ENCODE data around the gene PPT2. TPM values are rescaled to one million over a fixed set of nuclear protein-coding genes. Genes with fewer than 3 reads are reported as not detected.

Gene PPT2, protein sequence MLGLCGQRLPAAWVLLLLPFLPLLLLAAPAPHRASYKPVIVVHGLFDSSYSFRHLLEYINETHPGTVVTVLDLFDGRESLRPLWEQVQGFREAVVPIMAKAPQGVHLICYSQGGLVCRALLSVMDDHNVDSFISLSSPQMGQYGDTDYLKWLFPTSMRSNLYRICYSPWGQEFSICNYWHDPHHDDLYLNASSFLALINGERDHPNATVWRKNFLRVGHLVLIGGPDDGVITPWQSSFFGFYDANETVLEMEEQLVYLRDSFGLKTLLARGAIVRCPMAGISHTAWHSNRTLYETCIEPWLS
- 15.5 and 19.3 TPM in 2 replicates for total RNA-seq (2014; rRNA removed)
- polyA plus RNA-seq (2012): 8.9 TPM

DNA sequence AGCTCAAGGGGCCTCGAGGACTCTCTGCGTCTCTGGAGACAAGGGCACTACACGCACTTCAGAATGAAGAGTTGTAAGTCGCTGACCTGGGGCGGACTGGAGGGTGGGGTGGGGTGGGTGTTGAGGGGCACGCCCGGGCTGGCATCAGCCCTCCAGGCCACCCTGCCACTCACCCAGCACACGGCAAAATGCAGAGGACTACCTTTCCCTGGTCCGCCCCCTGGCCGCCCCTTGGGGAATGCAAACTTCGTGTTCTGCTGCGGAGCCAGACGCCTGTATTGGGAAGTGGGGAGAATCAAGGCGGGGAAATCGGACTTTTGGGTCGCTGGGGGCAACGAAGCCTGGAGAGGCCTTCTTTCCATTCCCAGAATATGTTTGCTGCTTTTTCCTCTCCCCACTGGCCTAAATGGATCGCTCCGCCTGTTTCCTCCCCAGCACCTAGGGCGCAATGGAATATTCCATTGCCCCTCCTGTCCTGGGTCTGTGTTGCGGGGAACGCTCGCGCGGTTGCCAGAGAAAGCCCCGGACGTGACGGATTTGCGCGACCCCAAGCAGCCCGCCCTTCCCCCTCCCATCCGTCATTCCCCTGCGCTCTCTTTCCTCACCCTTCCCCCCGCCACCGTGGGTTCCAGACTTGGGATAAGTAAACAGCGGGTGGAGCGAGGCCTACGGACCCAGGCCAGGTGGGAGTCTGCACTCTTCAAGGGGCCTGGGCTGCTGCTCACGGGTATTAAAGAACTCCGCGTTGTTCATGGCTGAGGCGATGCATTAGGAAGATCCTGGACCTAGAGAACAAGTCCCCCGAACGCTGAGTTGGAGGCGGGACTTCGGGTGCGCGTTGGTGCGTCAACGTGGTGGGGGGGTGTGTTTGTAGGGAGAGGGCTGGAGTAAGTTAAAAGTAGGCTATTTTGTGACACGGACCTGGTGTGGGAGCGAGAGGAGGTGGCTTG is at the start of gene PPT2:
TSS of gene PPT2 (plus strand) at position 578 of the 950 bp plus-strand sequence. CDS start 454 bp downstream, outside the sequence.
- peak; percentile 89 for DNase-seq (ENCODE audit: low read depth)

DNA sequence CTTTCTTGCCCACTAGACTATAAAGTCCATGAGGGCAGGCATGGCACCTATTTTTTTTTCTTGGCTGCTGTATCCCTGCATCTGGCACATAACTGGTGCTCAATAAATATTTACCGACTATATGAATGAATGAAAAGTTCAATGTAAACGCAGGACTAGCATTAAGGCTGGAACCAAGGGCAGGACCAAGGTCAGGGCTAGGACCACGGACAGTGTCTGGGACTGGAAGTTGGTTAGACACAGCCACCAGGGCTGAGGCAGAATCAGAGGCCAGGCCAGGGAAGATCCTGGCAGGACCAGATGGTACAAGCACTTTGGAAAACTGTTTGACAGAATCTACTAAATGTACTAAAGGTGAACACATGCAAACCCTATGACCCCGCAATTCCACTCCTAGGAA is 48.5 kb upstream of the PPT2 start:
- no peak for DNase-seq (ENCODE audit: low read depth)

DNA sequence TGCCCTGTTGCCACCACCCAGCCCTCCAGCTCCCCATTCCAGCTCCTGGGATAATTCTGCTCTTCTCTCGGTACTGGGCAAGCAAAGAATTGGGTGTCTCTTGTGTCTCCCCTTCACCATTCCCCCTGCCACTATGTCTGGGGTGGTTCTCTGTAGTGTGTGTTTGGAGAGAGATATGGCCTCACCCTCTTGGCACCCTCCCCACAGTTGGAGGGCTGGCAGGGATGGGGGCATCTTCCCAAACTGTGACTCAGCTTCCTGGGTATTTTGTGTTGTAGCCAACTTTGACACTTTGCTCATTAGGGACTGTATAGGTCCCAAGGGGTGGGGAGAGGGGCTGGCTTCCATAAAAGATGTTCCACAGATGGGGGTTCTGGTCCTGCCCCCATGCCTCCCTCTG is 46.5 kb upstream of the PPT2 start:
- peak; percentile 32 for DNase-seq (ENCODE audit: low read depth)

DNA sequence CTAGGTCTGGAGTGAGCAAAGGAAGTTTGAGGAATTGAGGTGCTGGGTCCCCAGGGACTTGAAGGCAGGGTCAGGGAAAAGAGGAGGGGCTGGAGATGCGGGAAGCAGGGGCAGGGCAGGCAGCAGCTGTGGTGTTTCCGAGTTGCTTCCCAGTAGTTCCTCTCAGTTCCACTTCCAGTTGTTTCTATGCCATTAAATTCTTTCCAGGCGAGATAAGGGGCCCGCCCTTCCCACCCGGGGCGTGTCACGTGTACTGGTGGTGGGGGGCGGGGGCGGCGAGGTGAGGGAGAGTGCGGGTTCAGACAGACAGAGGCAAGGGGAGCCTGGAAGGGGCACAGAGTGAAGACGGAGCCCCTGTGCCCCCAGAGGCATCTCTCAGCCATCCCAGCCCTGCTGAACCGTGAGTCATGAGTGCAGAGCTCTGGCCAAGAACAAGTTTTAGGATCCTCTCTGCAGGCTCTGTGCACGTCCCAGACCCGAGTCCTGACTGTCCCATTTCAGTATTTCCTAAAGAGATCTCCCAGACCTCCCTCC is 45.8 kb upstream of the PPT2 start:
- peak; percentile 53 for DNase-seq (ENCODE audit: low read depth)

DNA sequence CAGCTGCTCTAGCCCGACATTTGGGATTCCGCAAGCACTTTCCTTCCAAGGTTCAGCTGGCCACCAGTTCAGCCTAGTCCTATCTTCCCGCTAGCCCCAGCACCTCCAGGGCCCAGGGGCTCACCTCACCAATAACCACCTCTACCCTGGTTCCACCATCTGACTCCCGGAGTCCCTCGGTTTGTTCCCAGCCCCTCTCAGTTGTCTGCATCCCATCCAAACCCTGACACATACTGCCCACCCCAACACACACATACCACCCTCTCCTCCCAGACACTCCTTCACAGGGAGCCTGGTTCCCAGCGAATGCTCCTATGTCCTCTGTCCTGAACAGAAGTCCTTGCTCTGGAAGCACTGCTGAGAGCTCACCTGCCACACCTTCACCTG is 45.2 kb upstream of the PPT2 start:
- no peak for DNase-seq (ENCODE audit: low read depth)

DNA sequence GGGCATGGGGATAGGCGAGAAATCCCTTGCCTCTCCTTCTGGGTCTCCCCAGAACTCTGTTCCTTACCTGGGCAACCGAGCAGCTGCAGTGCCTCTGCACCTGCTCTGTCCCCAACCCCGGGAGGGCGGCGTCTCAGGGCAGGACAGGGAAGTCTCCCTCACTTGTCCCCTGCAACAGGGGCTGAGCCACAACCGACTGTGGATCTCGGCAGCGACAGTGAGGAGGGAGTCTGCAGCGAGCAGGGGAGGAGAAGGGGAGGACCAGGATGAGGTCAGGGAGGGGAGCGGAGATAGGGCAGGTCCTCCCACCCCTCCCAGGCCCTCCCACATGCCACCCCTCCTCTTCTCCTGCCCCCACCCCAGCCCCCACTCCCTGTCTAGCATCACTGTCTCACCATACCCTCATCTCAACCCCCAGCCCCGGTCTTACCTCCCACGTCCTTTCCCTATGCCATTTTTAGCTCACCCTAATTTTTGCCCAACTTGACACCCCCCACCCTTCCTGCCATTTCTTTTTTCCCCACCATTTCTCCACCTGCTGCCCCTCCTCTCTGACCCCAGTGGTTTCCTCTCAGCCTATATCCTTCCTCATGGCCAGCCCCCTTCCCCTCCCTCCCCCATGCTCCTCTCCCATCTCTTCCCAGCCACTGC is 44.7 kb upstream of the PPT2 start, which contains the start of gene TNXB:
TSS of gene TNXB (minus strand) at position 225 of the 651 bp plus-strand sequence. CDS start 11,140 bp downstream, outside the sequence.
- no peak for DNase-seq (ENCODE audit: low read depth)

DNA sequence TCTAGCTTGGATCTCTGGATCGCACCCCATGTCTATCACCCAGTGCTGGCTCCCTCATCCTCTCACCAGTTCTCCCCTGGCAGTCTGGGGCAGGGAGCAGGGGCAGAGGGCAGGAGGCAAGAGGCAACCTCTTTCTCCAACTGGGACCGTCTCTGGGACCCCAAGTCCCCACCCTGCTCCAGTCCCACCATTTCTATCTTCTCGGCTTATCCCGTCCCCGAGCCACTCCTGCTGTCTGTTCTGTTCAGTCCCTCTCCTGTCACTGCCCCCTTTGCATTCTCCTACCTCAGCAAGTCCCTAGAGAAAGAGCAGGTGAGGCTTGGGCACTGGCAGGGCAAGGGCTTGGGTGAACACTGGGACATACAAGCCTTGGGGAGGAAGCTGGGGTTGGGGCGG is 44.2 kb upstream of the PPT2 start:
- no peak for DNase-seq (ENCODE audit: low read depth)

DNA sequence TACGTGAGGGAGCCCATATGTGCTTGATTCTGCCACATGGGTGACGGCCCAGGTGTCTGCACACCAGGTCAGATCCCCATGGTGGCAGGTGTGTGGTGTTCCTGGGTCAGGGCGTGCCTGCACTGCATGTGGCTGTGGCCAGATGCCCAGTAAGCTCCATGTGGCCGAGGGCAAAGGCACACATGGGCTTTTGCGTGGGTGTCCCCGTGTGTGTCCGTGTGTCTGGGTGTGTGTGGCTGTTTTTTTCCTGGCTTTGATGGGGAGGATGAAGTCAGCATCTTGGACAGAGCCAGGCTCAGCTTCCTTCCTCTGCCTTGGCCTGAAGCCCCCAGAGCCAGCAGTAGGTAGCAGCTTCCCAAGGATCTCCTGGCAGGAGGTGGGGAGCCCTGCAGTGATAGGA is 43.3 kb upstream of the PPT2 start:
- DNase-seq (ENCODE audit: low read depth): no peak

DNA sequence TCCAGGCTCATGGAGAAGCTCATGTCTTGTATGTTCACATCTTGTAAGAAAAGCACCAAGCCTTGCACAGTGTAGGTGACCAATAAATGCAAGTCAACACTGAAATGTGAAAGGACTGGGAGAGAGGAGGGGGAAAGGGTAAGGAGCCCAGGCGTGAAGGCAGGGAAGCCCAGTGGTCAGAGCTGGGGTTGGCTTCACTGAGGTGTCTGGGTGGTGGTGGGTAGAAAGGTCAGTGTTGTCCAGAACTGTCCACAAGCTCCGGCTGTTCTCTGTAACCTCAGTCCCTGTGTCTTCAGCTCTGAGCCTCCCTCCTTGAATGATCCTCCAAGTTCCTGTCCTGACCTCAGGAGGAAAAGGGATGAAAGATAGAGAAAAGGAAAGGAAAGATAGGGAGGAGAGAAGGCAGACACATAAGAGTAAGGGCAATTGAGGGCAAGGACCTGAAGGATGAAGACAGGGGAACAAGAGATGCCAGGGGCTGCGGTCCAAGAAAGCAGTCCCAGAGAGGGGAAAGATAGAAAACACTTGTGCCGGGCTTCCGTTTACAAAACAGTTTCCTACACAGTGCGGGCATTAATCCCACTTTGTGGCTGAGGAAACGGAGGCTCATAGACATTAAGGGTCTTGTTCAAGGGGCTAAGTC is 42.4 kb upstream of the PPT2 start:
- no peak for DNase-seq (ENCODE audit: low read depth)

DNA sequence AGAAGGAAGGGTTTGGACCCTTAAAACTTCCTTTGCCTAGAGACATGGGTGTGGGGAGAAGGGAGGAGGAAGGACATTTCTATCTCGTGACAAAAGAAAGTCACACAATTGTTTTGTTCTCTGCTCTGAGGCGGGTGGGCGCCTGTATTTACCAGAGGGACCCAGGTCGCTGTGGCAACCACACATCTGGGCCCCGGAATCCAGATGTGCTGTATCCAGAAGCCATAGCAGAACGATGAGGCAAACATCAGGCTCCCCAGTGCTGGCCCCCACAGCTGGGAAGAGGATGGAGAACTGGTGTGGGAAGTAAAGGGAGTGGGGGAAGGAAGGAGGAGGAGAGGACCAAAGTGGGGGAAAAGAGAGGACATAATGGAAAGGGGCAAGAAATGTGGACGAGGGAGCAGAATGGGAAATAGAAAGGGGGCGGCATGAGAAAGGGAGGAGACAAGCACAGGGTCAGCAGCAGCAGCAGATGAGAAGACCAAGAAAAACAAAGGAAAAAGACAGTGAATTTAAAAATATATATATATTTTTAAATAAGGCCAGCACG is 41.4 kb upstream of the PPT2 start:
- DNase-seq (ENCODE audit: low read depth): no peak

DNA sequence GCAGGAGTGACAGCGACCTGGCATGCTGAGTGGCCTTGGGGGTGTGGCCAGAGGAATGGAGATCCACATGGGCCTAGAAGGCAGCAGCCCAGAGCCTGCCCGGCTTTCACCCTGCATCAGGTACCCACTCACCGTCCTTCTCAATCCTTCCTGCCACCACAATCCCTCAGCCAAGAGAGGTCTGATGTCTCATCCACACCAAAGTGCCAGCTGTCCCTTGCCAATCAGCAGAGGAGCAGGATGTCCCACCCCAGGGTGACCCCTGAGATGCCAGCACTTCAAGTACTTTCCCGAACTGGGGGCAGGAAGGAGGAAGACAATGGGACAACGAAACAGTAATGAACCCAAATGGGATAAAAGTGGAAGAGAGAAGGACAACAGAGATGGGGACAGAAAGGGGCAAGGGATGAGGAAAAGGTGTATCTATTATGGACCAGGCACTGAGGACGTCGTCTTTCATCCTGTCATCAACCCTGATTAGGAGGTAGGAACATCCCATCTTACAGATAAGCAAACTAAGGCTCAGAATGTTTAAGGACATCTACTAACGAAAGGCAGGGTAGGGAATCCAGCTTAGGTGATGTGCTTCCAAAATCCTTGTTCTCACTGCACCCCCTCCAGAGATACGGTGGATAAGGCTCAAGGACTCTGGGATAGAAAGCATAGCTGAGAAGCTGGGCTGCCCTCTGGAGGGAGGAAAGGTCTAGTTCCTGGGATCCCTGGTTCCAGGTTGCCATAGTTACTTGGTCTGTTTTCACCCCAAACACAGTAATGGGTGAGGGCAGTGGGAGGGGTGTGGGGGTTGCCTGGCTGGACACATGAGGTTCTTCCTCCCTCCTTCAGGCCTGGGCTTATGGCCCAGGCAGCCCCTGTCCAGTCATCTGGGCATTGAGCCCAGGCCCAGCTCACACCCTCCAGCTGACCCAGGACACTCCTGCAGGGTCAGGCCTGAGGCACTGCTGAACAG is 40.3 kb upstream of the PPT2 start:
- peak; percentile 98 for DNase-seq (ENCODE audit: low read depth)

DNA sequence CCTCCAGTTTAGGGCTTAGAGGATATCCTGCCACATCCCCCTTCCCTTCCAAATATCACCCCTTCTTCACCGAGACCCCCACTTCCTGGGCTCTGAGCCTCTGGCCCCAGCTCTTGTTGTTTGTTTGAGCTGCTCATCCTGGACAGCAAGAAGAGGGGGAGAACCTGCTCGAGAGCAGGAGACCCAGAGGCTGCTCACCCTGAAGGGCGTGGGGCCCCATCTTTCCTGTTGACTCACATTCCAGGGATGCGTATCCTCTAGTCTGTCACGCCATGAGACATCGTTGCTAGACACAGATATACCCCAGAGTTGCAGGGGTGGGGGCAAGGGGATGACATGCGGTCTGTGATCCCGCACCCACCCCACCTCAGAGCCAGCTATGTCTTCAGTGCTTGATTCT is 39.1 kb upstream of the PPT2 start:
- DNase-seq (ENCODE audit: low read depth): peak; percentile 75

DNA sequence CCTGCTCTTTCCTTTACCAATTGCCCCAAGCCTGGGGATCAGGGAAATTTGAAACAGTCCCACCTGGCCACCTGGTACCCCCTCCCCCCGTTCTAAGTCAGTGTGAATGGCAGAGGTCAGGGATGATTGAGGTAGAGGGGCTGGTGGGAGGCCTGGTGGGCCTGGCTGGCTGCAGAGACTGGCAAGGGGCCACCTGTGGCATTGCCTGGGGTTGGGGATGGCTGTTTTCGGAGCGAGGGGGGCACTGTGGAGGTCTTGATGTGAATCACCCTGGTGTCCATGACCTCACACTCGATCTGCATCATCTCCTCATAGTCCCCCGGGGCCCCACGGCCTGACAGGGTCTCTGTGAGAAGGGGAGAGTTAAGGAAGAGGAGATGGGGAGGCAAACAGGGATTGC is 38.3 kb upstream of the PPT2 start:
- DNase-seq (ENCODE audit: low read depth): no peak

DNA sequence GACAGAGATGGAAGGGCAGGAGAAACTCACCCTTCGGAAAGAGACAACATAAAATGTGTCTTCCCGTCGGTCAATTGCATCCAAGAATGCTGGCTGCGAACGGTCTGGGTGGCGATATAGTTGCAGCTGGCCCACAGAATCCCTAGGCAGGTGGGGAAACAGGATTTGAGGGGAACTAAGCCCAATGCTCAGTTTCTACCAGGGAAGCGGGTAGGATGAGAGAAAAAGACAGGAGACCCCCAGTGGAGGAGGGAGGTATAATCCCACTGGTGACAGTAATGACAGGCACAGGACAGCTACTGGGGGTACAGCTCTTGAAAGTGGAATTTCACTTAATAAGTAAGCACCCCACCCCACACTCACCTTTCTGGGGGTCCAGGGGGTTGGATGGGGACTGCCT is 37.3 kb upstream of the PPT2 start:
- DNase-seq (ENCODE audit: low read depth): no peak

DNA sequence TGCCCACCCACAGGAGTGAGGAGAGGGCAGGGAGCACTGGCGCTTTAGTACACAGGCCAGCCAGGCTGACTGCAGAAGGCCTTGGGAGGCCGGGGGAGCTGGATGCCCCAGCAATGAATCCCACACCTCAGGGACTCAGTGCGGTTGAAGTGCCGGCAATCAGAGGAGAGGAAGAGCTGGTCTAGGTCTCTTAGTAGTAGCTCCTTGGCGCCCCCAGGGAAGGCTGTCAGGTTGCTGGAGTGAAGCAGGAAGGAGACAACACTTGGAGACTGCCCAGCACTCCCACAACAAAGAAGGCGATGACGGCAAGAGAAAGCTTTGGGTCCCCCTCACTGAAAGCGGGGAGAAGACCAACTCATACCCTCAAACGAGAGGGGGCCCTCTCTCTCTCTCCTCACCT is 36.5 kb upstream of the PPT2 start:
- DNase-seq (ENCODE audit: low read depth): no peak

DNA sequence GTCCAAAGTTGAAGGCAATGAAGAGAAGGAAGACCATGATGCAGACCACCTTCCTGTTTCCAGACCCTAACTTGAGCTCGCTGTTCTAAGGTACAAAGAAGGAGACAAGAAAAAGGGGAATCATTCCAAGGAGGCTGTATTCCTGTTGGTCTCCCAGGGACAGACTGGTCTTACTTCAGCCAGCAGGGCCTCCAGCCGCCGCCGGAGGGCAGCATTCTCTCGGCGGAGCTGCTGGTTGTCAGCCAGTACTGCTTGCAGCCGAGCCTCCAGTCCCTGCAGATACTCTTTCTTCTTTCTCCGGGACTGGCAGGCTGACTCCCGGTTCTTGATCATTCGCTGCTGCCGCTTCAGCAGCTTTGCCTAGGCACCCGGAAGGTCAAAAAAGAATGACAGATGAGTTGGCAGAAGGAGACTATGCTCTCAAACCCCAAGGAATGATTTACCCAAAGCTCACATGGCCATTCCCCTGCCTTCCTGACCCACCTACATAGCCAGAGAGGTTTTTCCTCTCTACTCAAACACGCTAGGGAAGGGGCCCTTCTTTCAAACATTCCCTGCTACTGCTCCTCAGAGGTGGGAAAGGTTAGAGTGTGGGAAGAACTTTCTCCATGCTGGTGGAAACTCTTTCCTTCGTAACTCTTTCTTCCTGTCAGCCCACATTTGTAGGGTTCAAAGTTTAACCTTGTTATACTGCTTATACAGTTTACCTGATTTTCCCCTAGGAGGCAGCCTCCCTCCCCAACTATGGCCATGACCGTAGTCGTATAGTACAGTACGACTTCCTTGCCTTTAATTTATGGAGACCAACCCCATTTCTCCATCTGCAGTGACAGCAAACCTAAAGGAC is 34.9 kb upstream of the PPT2 start:
- peak; percentile 67 for DNase-seq (ENCODE audit: low read depth)

DNA sequence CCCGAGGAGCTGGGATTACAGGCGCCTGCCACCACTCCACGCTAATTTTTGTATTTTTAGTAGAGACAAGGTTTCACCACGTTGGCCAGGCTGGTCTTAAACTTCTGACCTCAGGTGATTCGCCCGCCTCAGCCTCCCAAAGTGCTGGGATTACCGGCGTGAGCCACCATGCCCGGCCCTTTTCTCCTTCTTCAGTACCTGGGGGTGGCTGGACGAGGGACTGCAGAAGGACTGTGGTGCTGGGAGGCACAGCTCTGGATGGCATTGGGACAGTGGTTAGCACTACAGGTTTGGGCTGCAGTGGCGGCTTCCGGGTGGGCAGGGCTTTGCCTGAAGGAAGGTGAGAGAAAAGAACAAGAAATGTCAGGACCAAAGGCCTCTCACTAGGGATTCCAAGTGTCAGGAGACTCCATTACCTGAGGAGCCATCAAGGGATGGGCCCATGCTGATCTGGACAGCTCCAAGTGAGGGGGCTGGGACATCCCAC is 33.3 kb upstream of the PPT2 start:
- DNase-seq (ENCODE audit: low read depth): no peak

DNA sequence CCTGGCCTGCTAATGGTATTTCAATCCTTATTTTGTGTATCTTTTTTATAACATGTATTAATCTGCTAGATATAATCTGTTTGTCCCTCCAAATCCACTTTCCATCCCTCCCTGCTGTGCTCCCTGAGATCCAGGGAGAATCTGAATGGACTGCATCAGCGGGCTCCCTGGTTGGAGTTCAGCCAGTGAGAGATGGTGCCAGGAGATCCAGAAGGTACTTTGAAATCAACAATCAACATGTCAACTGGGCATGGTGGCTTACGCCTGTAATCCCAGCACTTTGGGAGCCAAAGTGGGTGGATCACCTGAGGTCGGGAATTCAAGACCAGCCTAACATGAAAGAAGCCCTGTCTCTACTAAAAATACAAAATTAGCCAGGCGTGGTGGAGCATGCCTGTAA is 30.3 kb upstream of the PPT2 start:
- no peak for DNase-seq (ENCODE audit: low read depth)

DNA sequence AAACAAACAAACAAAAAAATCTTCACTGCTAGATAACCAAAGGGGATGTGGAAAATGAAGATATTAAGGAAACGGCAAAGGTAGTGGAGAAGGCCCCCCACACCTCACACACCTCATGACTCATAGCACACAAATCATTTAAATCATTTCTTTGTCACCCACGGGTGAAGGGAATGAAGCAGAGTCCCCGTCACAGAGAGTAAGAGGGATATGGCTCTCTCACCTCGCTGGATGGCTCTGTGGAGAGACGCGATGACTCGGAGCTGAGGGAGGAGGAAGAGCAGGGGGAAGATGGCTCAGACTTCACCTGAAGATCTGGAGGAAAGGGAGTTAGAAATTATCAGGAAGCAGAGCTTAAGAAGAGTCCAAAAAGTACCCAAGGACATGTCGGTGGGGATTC is 27.1 kb upstream of the PPT2 start:
- DNase-seq (ENCODE audit: low read depth): no peak

Measured in LHCN-M2 (cell line).